ENCODE measurements around the gene TMEM108. TPM values are rescaled to one million over a fixed set of nuclear protein-coding genes. Genes with fewer than 3 reads are reported as not detected.

The TMEM108 gene
- polyA plus RNA-seq, 1 donor from 2014 or later, result 2.1 TPM

GRCh38 chr3:133276594-133276993, 238.4 kb downstream of the TMEM108 start:
- H3K4me3 ChIP-seq (ENCODE audit: low read length), result no peak overlapping the region
- no peaks in the 10 kb centered on the region for H3K27me3 ChIP-seq (ENCODE audit: insufficient read depth, low read depth, low read length)
- no peak overlapping the region for H2AFZ ChIP-seq (ENCODE audit: low read depth, low read length)
- H3K36me3 ChIP-seq (ENCODE audit: insufficient read depth, low read length), result no peaks in the 10 kb centered on the region
- H3K9me3 ChIP-seq (ENCODE audit: low read length), result no peaks in the 10 kb centered on the region
- TF ChIP-seq REST (IDR thresholded peaks at IDR 0.05; ENCODE audit: borderline replicate concordance) (no peak), MXI1 (conservative IDR thresholded peaks at IDR 0.05; ENCODE audit: poor library complexity, severe bottlenecking) (no peak), RAD21 (conservative IDR thresholded peaks at IDR 0.05) (no peak), EZH2 (IDR thresholded peaks at IDR 0.05; ENCODE audit: borderline replicate concordance, insufficient read depth, low read length, poor library complexity, severe bottlenecking) (no peak), TAF1 (IDR thresholded peaks at IDR 0.05; ENCODE audit: low read depth) (no peak), SMC3 (conservative IDR thresholded peaks at IDR 0.05; ENCODE audit: poor library complexity) (no peak), EP300 (conservative IDR thresholded peaks at IDR 0.05; ENCODE audit: poor library complexity, severe bottlenecking) (no peak)
- H3F3A ChIP-seq (ENCODE audit: insufficient read depth, low read length, poor library complexity, severe bottlenecking), result no peaks in the 10 kb centered on the region
- no peaks in the 10 kb centered on the region for H3K79me2 ChIP-seq (replicated peaks; ENCODE audit: insufficient read depth, low read length)
- no peaks in the 10 kb centered on the region for H3K9me2 ChIP-seq (ENCODE audit: insufficient read depth, low read length)
- no peak overlapping the region for H3K27ac ChIP-seq (ENCODE audit: low read length)
- no peak overlapping the region for H3K4me2 ChIP-seq (ENCODE audit: low read length)
- H4K20me1 ChIP-seq (ENCODE audit: insufficient read depth), result no peaks in the 10 kb centered on the region
- no peak overlapping the region for H3K9ac ChIP-seq (ENCODE audit: low read length)

DNA sequence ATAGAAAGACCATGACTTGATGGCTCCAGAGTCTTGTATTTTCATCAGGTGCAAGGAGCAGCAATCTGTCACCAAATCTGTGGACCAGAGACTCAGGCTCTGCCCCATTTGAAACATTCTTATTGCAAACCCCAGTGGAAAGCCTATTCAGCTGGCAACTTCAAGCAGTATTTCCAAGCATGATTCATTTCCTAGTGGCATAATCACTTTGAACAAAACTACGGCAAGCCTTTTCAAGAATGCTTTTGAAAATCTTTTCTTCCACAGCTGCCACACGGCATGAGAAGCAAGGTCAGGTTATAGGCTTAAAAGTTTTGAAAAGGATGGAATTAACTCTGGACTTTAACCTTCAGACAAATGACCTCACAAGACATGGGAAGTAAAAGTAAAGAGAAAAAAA, 239.6 kb downstream of the TMEM108 start:
- H3K27ac ChIP-seq (ENCODE audit: low read length), result no peak overlapping the region
- no peaks in the 10 kb centered on the region for H3F3A ChIP-seq (ENCODE audit: insufficient read depth, low read length, poor library complexity, severe bottlenecking)
- H3K36me3 ChIP-seq (ENCODE audit: insufficient read depth, low read length), result no peaks in the 10 kb centered on the region
- H4K20me1 ChIP-seq (ENCODE audit: insufficient read depth), result no peaks in the 10 kb centered on the region
- no peak overlapping the region for H3K4me2 ChIP-seq (ENCODE audit: low read length)
- no peak overlapping the region for H3K9ac ChIP-seq (ENCODE audit: low read length)
- no peaks in the 10 kb centered on the region for H3K79me2 ChIP-seq (replicated peaks; ENCODE audit: insufficient read depth, low read length)
- no peaks in the 10 kb centered on the region for H3K9me2 ChIP-seq (ENCODE audit: insufficient read depth, low read length)
- no peaks in the 10 kb centered on the region for H3K9me3 ChIP-seq (ENCODE audit: low read length)
- H3K27me3 ChIP-seq (ENCODE audit: insufficient read depth, low read depth, low read length), result no peaks in the 10 kb centered on the region
- no peak overlapping the region for H2AFZ ChIP-seq (ENCODE audit: low read depth, low read length)
- no peak for TF ChIP-seq TAF1 (IDR thresholded peaks at IDR 0.05; ENCODE audit: low read depth)
- no peak for TF ChIP-seq REST (IDR thresholded peaks at IDR 0.05; ENCODE audit: borderline replicate concordance)
- TF ChIP-seq RAD21 (conservative IDR thresholded peaks at IDR 0.05), result no peak
- TF ChIP-seq, protein P1, sequence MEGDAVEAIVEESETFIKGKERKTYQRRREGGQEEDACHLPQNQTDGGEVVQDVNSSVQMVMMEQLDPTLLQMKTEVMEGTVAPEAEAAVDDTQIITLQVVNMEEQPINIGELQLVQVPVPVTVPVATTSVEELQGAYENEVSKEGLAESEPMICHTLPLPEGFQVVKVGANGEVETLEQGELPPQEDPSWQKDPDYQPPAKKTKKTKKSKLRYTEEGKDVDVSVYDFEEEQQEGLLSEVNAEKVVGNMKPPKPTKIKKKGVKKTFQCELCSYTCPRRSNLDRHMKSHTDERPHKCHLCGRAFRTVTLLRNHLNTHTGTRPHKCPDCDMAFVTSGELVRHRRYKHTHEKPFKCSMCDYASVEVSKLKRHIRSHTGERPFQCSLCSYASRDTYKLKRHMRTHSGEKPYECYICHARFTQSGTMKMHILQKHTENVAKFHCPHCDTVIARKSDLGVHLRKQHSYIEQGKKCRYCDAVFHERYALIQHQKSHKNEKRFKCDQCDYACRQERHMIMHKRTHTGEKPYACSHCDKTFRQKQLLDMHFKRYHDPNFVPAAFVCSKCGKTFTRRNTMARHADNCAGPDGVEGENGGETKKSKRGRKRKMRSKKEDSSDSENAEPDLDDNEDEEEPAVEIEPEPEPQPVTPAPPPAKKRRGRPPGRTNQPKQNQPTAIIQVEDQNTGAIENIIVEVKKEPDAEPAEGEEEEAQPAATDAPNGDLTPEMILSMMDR (IDR thresholded peaks at IDR 0.05; ENCODE audit: poor library complexity, severe bottlenecking), result no peak
- no peak for TF ChIP-seq EZH2 (IDR thresholded peaks at IDR 0.05; ENCODE audit: borderline replicate concordance, insufficient read depth, low read length, poor library complexity, severe bottlenecking)
- no peak for TF ChIP-seq SMC3 (conservative IDR thresholded peaks at IDR 0.05; ENCODE audit: poor library complexity)
- TF ChIP-seq MXI1 (conservative IDR thresholded peaks at IDR 0.05; ENCODE audit: poor library complexity, severe bottlenecking), result no peak
- TF ChIP-seq EP300 (conservative IDR thresholded peaks at IDR 0.05; ENCODE audit: poor library complexity, severe bottlenecking), result no peak
- TF ChIP-seq POLR2AphosphoS5 (IDR thresholded peaks at IDR 0.05), result no peak
- H3K4me3 ChIP-seq (ENCODE audit: low read length), result no peak overlapping the region

All from neural cell (in vitro differentiated cells).